Anterior cingulate cortex (tissue), 58 donors: ENCODE measurements around the gene ATP10B.

Experiments used
- DNase-seq, 58 donors: peaks; one replicate each; lab custom pipeline; 2025; lab: John Stamatoyannopoulos, UW

Gene ATP10B

DNA sequence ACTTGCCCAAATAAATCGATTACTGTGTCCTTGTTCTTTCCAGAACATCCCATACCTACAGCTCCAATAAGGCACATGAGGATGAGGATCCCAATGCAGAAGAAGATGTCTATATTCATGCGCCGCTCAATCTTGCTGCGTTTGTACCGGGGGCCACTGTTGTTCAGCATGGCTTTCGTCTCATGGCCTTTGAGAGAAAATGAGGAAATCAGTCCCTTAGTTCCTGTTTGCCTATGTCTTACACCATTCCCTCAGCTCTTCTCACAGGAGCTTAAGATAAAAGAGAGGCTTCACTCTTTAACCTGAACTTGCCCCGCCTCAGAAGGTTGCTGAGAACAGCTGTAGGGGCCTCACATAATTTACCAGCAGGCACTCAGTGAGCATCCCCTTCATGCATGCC is 211.6 kb downstream of the ATP10B start:
- DNase-seq = no peak

DNA sequence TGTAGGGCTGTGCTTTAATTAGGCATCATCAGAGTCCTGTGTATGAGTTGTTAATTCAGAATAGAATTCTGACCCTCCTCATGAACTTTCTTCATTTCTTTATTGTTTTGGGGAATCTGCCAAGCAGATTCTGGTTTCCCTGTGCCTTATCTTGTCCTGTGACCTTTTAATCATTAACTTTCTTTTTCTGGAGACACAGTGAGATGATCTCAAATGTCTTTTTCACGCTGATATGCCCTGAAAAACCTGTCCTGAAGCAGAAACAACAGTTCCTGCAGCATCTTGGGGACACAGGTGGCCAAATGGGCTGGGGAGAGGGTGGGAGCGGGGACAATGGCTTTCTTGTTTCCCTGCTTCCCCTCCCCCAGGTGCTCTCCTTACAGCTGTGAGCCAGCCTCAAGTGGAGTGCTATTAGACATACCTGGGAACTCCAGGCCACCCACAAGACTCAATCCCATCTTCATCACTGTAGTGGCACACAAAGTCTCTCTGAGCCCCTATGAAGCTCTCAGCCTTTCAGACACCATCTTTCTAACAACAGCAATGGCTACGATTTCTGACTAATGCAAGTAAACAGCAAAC is 213.8 kb downstream of the ATP10B start:
- no peak for DNase-seq

- DNase-seq = no peak
These were observed 214.5 kb downstream of the ATP10B start for GRCh38 chr5:160637357-160638090.

DNA sequence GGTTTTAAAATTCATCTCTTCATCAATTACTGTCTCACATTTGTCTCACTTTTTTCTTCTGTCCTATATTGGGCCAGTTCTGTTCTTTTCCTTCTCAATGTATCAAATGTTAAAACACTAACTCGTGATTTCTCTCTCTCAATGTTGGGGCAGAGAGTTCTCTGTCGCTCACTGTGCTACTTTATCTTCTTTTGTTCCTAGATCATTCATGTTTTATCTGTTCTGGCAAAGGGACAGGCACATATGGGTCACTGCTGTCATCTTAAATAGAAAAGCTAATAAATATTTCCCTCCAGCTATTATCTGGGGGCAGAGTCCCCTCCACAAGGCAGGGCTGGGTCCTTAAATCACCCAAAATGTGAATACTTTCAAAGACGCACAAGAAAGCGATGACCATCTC is 216.3 kb downstream of the ATP10B start:
- no peak for DNase-seq

DNA sequence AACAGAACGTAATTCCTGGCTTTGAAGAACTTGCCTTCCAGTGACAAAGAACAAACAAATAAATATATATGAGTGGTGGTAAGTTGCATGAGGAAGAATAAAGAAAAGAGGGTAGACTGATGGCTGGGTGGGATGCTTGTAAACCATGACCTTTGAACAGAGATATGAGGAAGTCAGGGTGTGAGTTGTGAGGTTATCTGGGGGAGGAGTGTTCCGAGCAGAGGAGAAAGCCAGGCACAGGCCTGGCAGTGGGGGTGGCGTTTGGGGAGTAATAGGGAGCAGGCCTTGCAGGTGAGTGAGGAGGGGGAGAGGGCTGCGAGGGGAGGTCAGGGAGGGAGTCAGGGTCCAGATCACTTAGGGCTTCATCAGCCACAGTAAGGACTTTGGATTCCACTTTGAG is 217.0 kb downstream of the ATP10B start:
- no peak for DNase-seq

GRCh38 chr5:160629003-160629402 is 223.0 kb downstream of the ATP10B start:
- peak in 1 of 58 donors; percentile 10 for DNase-seq

- no peak for DNase-seq
These were observed 223.4 kb downstream of the ATP10B start for GRCh38 chr5:160628619-160628968.

DNA sequence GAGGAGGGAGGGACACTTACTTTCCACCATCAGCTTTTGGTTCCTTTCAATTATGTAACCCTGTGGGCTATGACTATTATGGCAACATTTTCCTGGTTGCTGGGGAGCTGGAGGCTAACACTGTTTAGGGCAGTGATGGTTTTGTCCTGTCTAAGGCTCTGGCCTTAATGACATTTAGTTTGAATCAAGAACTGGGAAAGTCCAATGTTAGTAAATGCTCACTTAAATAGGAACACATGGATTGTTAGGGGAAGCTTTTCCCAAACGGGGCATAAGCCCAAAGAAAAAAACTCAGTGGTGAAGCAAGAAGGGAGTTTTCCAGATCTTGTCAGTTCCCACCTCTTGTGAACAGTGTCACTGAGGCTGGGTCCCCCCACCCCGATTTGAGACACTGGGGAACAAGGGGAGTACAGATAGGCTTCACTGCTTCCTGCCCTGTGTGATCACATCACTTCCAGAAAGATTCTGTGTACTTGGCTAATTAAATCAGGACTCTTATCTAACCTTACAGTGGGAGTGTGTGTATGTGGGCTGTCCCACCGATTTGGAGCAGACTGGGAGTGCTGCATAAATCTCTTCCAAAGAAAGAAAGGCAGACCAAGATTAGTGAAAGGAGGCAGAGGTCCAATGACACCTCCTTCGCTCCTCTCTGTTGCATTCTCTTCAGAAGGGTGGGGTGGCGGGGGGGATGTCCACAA is 223.9 kb downstream of the ATP10B start:
- peak in 26 of 58 donors; percentile 4 to 71 (median 24) for DNase-seq

GRCh38 chr5:160626322-160626721 is 225.7 kb downstream of the ATP10B start:
- DNase-seq = no peak

DNA sequence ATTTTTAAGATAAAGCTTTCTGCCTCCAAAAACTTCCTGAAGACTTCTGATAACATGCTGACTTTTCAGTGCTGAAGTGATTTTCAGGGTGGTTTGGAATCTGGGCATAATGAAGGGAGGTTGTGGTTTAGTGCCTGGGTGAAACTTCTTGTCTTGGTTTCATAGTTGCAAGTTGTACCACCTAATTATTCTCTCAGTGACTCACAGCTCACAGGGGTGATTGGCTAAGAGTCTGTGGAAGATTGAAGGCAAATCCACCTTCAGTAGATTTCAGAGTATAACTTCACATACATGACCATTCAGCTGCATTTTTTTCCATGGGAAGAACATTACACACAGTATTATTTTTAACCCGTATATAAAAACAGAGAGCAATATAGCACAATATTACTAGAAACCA is 230.5 kb downstream of the ATP10B start:
- DNase-seq = no peak

GRCh38 chr5:160620401-160620800 is 231.6 kb downstream of the ATP10B start:
- no peak for DNase-seq

- peak in 5 of 58 donors; percentile 4 to 30 (median 10) for DNase-seq
These were observed 232.6 kb downstream of the ATP10B start for GRCh38 chr5:160619381-160619780.

- no peak for DNase-seq
These were observed 233.7 kb downstream of the ATP10B start for GRCh38 chr5:160618286-160618685.

DNA sequence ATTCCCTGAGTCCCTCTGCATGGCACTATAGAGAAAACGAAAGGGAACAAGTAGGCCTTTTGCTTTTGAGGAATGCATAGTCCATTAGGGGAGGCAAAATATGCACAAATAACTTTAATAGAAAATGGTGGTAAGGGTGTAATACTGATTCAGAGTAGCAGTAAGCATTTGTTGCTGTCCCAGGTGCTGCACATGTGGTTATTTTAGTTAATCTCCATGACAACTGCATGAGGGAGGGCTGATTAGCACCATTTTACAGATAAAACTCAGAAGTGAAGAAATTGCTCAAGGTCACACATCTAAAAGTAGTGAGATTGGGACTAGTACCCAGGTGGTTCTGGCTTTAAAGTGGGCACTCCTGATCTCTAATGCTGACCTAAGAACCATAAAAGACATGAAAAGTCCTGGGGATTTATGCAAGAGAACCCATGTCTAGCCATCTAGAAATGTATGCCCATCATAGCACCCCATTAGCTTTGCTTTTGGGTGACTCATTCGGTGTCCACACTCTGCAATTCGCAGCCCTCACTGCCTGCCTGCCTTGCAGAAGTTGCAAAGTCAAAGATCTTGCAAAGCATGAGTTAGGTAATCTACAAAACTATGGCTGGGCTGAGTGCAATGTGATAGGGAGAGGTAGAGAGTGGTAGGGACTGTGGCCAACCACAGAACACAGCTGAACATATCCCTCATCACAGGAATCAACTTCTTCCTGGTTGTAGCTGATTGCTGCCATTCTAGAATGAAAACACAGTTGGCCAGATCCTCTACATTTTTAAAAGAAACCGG is 235.1 kb downstream of the ATP10B start:
- no peak for DNase-seq

DNA sequence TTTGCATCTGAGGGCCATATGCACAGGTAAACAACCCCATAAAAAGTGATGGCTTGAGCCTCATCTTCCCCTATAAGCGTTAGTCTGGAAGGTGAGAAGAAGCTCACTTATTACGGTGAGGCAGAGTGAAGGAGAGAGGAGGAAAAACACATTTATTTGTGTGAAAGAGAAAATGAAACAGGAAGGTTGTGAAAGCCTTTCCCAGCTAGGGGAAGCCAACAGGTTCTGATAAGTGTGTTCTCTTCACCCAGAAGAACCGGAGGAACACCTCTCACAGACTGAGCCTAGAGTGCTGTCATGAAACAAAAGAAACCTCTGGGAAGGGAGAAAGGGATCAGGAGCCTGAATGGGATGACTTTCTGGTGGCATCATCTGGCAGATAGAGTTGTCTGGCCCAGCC is 237.9 kb downstream of the ATP10B start:
- no peak for DNase-seq

GRCh38 chr5:160605266-160605665 is 246.7 kb downstream of the ATP10B start:
- DNase-seq = no peak

DNA sequence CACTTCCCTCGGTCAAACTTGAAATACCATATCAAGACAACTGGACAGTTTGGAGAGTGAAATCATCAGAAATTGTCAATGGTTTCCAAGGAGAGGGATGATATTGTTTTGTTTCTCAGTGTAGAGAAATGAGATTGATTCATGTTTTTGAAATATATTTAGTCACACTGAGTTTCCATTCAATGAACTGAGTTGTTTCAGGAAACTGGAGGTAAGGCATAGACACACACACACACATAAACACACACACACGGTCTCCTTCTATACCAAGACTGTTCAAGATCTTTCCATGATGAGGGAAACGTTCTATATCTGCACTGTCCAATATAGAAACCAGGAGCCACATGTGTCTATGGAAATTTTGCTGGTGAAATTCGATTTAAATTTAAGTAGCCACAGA is 247.5 kb downstream of the ATP10B start:
- no peak for DNase-seq

GRCh38 chr5:160602744-160603143 is 249.3 kb downstream of the ATP10B start:
- DNase-seq = no peak

GRCh38 chr5:160601046-160601445 is 251.0 kb downstream of the ATP10B start:
- no peak for DNase-seq

DNA sequence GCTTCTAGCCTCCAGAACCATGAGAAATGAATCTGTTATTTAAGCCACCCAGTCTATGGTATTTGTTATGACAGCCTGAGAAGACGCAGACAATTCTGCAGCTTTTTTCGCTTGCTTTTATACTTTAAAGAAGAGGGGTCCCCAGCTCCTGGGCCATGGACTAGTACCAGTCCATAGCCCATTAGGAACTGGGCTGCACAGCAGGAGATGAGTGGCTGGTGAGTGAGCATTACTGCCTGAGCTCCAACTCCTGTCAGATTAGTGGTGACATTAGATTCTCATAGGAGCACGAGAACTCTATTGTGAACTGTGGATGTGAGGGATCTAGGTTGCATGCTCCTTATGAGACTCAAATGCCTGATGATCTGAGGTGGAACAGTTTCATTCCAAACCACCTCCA is 278.7 kb downstream of the ATP10B start:
- no peak for DNase-seq
